CD4-positive, alpha-beta T cell treated with Interleukin-1 beta for 1 hour (primary cell): ENCODE measurements around the gene EOMES.

Experiments used
- DNase-seq, 2 donors: peaks; one replicate each; pipeline ENCODE4 v3.0.0-alpha.2; 2020 to 2022

Gene EOMES

DNA sequence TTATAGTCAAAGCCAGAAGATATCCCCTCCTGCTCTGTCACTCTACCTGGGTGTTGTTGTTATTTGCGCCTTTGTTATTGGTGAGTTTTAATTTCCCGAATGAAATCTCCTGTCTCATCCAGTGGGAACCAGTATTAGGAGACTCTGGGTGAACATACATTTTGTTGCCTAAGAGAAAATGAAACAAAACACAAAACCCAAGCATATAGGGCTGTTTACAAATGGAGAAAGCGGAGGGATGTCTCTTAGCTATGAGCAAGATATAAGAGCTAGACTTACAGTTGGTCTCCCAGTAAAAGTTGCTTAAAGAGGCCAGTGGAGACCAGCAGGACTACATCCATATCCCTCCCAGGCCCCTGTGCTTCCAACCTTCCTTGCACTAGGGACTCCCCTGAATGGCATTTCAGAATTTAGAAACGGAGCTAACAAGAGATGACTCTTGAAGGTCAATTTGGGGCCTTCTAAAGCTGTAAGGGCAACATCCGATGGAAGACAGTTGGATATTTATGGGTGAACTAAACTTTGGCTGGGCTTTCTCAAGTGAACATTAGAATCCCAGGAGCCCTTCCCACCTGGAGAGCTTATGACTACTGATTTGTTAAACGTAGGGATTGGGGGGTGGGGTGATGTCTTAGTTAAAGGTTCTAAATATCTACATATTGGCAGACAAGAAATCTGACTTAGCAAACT lies 2.7 kb downstream of the EOMES start:
- peak in 1 of 2 donors; percentile 11 for DNase-seq

GRCh38 chr3:27718459-27718858 lies 3.7 kb downstream of the EOMES start:
- no peak for DNase-seq

- no peak for DNase-seq
Measured at GRCh38 chr3:27717200-27717852, 4.8 kb downstream of the EOMES start.

- no peak for DNase-seq
Measured at GRCh38 chr3:27716309-27716708, 5.8 kb downstream of the EOMES start.

DNA sequence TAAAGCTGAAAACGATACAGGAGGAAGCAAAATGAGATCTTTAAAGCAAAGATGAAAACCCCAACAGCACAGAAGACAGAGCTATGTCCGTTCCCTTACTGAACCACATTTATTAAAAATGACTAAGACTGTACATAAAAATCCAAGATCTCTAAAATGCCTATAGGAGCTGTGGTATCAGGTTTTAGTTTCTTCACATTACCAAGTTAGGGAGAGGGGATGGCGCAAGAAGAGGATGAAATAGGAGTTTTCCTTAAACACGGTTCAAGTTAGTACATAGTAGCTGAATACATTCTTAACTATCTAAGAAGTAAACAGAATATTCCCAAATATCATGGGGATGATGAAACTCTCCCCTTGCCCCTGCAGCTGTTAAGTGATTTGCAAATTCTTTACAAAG lies 6.3 kb downstream of the EOMES start:
- no peak for DNase-seq

- no peak for DNase-seq
Measured at GRCh38 chr3:27715454-27715806, 6.7 kb downstream of the EOMES start.

DNA sequence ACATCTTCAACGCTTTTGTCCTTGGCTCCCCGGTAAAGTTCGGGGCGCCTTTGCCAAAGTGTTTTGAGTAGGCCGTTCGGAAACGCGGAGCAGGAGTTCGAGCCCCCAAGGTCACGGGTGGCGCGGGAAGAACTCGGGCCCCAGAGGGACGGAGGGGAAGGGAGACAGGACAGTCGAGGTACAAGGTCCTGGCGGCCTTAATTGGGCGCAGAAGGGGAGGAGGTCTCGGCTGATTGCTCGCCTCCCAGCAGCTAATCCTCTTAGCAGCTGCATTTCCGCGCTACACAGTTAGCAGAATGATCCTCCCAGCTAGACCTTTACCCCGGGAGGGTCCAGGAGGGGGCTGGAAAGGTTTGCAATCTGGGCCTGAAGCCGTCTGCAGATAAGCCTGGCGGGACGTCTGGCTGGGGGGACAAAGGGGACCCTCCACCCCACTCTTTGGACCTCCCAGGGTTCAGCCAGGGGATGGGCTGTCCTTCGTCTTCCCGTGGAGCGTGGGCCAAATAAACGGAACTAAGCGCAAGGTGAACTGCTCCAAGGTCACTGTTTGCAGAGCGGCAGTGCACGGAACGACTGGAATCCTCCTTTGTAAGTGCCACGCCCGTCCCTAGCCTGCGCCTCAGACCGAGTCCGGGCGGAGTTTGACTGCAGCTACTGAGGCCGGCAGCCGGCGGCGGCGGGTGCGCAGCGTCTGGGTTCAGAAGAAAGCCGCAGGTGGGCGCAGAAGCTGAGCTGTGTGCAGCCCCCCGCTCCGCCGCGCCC lies 7.2 kb downstream of the EOMES start:
- peak in 1 of 2 donors; percentile 27 for DNase-seq

DNA sequence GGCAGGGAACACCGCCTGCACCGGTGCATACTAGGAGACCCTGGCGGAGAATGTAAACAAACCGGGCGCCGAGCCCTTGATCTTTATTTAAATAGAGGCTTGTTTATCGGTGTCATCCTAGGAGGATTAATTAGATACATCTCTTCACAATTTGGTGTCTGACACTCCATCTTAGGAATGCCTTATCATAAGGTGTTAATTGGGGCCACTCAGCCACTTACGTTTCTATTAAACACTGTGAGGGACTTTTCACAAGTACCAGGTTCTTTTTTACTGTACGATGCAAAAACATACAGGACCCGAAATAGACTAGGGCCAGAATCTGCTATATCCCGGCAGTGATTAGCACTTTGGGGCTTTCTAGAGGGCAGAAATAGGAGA lies 8.0 kb downstream of the EOMES start:
- peak in 1 of 2 donors; percentile 15 for DNase-seq

DNA sequence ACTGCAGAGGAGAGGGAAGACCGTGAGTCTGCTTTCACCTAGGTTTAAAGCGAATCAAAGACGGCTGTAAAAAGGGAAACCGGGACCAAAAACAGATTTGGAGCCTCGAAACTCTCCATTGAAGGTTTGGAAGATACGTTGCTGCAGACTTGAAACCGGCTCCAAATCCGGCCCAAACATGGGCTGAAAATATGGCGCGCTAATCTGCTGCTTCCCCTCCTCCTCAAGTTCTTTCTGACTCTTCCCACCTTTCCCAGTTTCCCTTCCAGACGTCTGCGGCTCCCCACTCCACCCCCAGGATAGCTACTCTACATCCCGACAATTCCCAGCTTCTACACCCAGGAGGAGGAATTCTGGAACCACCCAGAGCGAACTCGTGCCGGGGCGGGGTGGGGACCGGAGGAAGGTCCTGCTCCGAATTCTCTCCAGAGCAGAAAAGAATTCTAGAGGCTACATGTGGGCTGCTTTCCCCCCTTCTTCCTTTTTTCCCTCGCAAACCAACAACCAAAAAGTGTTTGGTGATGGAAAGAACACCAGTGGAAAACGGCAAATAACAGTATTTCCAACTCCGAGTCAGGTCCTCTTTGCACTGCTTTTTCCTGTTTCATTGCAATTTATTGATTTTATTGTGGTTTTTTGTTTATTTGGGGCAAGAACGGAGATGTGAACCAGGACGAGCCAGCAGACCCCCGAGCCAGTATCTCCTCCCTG lies 8.5 kb downstream of the EOMES start:
- no peak for DNase-seq

GRCh38 chr3:27713078-27713423 lies 9.1 kb downstream of the EOMES start:
- no peak for DNase-seq

DNA sequence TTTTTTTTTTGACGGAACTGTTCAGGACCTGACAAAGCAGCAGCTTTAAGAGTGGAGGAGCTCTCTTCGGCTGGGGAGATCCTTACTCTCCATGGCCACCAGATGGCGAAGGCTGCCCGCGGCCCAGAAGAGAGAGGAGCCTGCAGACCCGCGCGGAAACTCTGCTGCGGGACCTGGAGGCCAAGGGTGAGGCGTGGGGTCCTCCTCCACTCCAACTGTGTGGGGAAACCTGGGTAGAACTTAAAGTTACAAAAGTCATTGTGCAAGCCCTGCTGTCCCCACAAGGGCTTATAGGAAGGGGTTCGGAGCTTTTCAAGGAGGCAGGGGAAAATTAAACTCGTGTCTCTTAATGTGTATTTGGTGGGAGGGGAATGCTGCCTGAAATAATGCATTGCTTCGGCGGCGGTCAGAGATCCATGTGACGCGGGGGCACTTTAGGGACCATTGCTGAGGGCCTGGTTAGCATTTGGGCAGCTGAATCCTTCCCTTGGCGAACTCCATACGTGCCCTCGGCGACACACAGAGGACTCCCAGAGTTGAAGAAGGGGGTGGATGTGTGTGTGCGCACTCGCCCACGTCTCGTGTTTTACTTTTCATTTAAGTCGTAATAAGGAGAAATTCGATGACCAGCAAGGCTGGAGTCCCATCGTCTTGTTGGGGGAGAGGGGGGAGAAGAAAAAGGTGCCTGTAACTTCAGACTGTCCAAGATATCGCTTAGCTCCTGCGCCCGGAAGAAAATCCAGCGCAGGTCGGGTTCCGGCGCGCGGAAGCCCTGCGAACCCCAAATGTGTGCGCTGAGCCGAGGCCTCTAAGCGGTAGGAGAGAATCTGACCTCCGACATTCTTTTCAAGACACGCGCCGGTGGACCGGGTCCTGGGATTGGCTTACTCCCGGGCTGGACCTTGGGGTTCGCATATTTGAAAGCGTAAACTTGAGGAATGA lies 9.7 kb downstream of the EOMES start:
- DNase-seq, result peak; percentile 84 to 86

- no peak for DNase-seq
Measured at GRCh38 chr3:27708250-27708649, 13.9 kb downstream of the EOMES start.

GRCh38 chr3:27699067-27699466 lies 23.1 kb downstream of the EOMES start:
- no peak for DNase-seq

- no peak for DNase-seq
Measured at GRCh38 chr3:27696906-27697305, 25.2 kb downstream of the EOMES start.

GRCh38 chr3:27695636-27696035 lies 26.5 kb downstream of the EOMES start:
- DNase-seq, result no peak

GRCh38 chr3:27688053-27688452 lies 34.1 kb downstream of the EOMES start:
- DNase-seq, result no peak

DNA sequence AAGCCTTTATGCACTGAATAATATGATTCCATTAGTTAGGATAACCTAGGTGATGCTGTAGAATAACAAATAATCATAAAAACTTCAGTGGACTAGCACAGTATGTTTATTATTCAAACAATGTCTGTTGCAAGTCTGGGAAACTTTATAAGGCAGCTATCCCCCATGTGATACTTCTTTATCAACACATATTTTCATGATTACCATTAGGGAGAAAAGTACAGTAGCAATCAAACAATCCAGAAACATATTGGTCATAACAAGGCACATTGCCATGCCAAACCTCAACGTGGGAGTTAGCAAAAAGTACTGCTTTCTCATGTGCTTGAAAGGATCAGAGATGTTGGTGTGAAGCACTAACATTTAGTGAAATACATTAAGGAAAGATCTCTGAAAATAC lies 35.5 kb downstream of the EOMES start:
- DNase-seq, result no peak

DNA sequence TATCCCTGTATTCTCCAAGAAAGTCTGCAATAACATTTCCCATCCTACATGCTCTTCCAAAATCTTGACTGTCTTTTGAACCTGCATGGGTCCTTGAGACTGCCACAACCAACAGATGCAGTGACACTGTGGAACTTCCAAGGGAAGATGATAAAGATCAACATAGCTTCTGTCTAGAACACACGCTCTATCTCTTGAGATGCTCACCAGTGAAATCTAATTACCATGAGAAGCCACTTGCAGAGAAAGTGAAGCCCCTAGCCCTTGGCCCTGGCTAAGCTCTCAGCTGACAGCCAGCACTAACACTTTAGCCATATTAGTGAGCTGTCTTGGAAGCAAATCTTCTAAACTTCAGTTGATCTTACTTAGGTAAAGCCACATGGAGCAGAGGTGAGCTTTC lies 36.6 kb downstream of the EOMES start:
- no peak for DNase-seq

DNA sequence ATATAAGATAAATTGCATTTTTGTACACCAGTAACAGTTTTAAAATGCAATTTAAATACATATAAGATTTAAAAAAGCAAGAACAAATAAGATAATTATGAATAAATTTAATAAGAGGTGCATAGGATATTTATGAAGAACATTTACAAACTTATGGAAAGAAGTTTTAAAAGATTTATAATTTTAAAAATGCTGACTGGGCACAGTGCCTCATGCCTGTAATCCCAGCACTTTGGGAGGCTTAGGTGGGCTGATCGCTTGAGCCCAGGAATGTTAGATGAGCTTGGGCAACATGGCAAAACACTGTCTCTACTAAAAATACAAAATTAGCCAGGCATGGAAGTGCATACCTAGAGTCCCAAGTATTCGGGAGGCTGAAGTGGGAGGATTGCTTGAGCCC lies 37.8 kb downstream of the EOMES start:
- no peak for DNase-seq

DNA sequence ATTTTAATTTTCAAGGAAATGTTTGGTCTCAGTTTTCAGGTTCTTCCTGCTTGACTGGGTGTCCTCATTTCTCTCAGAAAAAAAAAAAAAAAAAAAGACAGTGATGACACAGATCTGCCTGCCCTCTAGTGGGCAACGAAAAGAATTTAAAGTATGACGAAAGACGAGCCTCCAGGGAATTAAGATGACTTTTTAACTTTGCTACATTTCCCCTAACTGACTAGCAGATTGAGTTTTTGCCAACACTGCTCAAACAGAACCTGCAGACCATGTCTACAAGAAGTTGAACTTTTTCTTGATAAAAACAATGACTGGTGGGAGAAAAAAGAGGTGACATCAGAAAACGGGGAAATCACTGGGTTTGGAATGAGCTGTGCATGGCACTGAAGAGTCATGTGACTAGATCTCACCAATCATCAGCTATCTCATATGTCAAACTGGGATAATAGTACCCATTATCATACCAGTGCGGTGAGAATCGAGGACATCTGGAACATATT lies 40.8 kb downstream of the EOMES start:
- DNase-seq, result peak; percentile 42 to 55

- peak in 1 of 2 donors; percentile 4 for DNase-seq
Measured at GRCh38 chr3:27680517-27681246, 41.4 kb downstream of the EOMES start.

DNA sequence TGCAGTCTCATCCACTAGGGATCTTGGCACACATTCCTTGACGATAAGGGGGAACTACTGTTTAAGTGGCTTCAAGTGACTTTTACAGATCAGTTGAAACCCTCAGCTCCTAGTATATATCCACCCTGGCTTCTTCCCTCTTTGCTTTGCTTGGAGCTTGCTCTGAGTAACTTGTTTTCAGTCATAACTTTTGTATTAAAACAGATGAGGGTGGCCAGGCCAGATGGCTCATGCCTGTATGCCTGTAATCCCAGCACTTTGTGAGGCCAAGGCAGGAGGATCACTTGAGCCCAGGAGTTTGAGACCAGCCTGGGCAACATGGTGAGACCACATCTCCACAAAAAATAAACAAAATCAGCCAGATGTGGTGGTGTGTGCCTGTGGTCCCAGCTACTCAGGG lies 42.4 kb downstream of the EOMES start:
- no peak for DNase-seq
